MG63 (cell line): ENCODE results near the gene PTDSS2. TPM values are rescaled to one million over a fixed set of nuclear protein-coding genes. Genes with fewer than 3 reads are reported as not detected.

Experiments used
- DNase-seq: peaks from one replicate; pipeline ENCODE4 v3.0.0-alpha.2; 2020
- H3K27me3 ChIP-seq: fragments of 250-450 bp; sonication (Bioruptor Pico); 2 replicates; pipeline ENCODE4 v1.5.1; 2020; ENCODE audit warnings: mild to moderate bottlenecking, moderate library complexity
- H3K36me3 ChIP-seq: fragments of 250-450 bp; sonication (Bioruptor Pico); 2 replicates; pipeline ENCODE4 v1.5.1; 2020; ENCODE audit warnings: mild to moderate bottlenecking, moderate library complexity
- H3K4me3 ChIP-seq: fragments of 250-450 bp; sonication (Bioruptor Pico); 2 replicates; pipeline ENCODE4 v1.5.1; 2020; ENCODE audit warnings: mild to moderate bottlenecking, moderate library complexity
- H3K9me3 ChIP-seq: fragments of 250-450 bp; sonication (Bioruptor Pico); 2 replicates; pipeline ENCODE4 v1.5.1; 2020; ENCODE audit warnings: mild to moderate bottlenecking, moderate library complexity
- total RNA-seq: library from RNA; depleted of rRNA; stranded (reverse); fragments of >200 nt; shearing (Covaris generic); gene quantifications from 2 replicates; pipeline ENCODE4 v1.2.3, GENCODE V29; 2014; ENCODE audit warnings: low replicate concordance

Gene PTDSS2
- total RNA-seq, 1 experiment from 2014 or later: 43.3 TPM

GRCh38 chr11:488992-489391, 38.9 kb downstream of the PTDSS2 start:
- DNase-seq: no peak
- H3K27me3 ChIP-seq: no peaks in the 10 kb centered on the region
- no peaks in the 10 kb centered on the region for H3K9me3 ChIP-seq
- H3K36me3 ChIP-seq: peaks cover 17% of the 10 kb centered on the region
- H3K4me3 ChIP-seq: no peak overlapping the region

GRCh38 chr11:489610-490185, 39.6 kb downstream of the PTDSS2 start:
- Histone ChIP-seq H3K27me3 (no peaks in the 10 kb centered on the region), H3K4me3 (no peak overlapping the region), H3K36me3 (peaks cover 23% of the 10 kb centered on the region), H3K9me3 (no peaks in the 10 kb centered on the region)
- DNase-seq: no peak

GRCh38 chr11:490186-490929, 40.3 kb downstream of the PTDSS2 start:
- DNase-seq: no peak
- Histone ChIP-seq H3K4me3 (no peak overlapping the region), H3K27me3 (no peaks in the 10 kb centered on the region), H3K36me3 (peaks cover 29% of the 10 kb centered on the region), H3K9me3 (no peaks in the 10 kb centered on the region)

- DNase-seq: no peak
- H3K9me3 ChIP-seq: no peaks in the 10 kb centered on the region
- H3K36me3 ChIP-seq: peaks cover 35% of the 10 kb centered on the region
- no peaks in the 10 kb centered on the region for H3K27me3 ChIP-seq
- H3K4me3 ChIP-seq: no peak overlapping the region
These were observed 40.8 kb downstream of the PTDSS2 start for GRCh38 chr11:490930-491260.

- Histone ChIP-seq H3K27me3 (no peaks in the 10 kb centered on the region), H3K36me3 (peaks cover 39% of the 10 kb centered on the region), H3K9me3 (no peaks in the 10 kb centered on the region), H3K4me3 (no peak overlapping the region)
- no peak for DNase-seq
These were observed 41.3 kb downstream of the PTDSS2 start for GRCh38 chr11:491358-491757.

- H3K4me3 ChIP-seq: no peak overlapping the region
- DNase-seq: no peak
- no peaks in the 10 kb centered on the region for H3K9me3 ChIP-seq
- H3K27me3 ChIP-seq: no peaks in the 10 kb centered on the region
- peaks cover 50% of the 10 kb centered on the region for H3K36me3 ChIP-seq
These were observed 42.5 kb downstream of the PTDSS2 start for GRCh38 chr11:492427-493226.

GRCh38 chr11:494761-495536, 44.9 kb downstream of the PTDSS2 start:
- H3K4me3 ChIP-seq: no peak overlapping the region
- peaks cover 73% of the 10 kb centered on the region for H3K36me3 ChIP-seq
- H3K27me3 ChIP-seq: no peaks in the 10 kb centered on the region
- no peaks in the 10 kb centered on the region for H3K9me3 ChIP-seq
- no peak for DNase-seq

- DNase-seq: peak; percentile 45
- H3K9me3 ChIP-seq: no peaks in the 10 kb centered on the region
- H3K4me3 ChIP-seq: no peak overlapping the region
- H3K27me3 ChIP-seq: no peaks in the 10 kb centered on the region
- H3K36me3 ChIP-seq: peaks cover 79% of the 10 kb centered on the region
These were observed 45.5 kb downstream of the PTDSS2 start for GRCh38 chr11:495537-495931.

- Histone ChIP-seq H3K4me3 (no peak overlapping the region), H3K9me3 (no peaks in the 10 kb centered on the region), H3K27me3 (no peaks in the 10 kb centered on the region), H3K36me3 (peaks cover 90% of the 10 kb centered on the region)
- no peak for DNase-seq
These were observed 46.9 kb downstream of the PTDSS2 start for GRCh38 chr11:496834-497564.

- Histone ChIP-seq H3K4me3 (no peak overlapping the region), H3K36me3 (peaks cover 93% of the 10 kb centered on the region), H3K9me3 (no peaks in the 10 kb centered on the region), H3K27me3 (no peaks in the 10 kb centered on the region)
- DNase-seq: no peak
These were observed 47.7 kb downstream of the PTDSS2 start for GRCh38 chr11:497565-498296.

- no peaks in the 10 kb centered on the region for H3K27me3 ChIP-seq
- H3K4me3 ChIP-seq: no peak overlapping the region
- H3K9me3 ChIP-seq: no peaks in the 10 kb centered on the region
- H3K36me3 ChIP-seq: peaks cover 89% of the 10 kb centered on the region
- DNase-seq: no peak
These were observed 48.5 kb downstream of the PTDSS2 start for GRCh38 chr11:498297-499181.

GRCh38 chr11:499201-500076, 49.4 kb downstream of the PTDSS2 start:
- Histone ChIP-seq H3K4me3 (no peak overlapping the region), H3K36me3 (peaks cover 90% of the 10 kb centered on the region), H3K27me3 (no peaks in the 10 kb centered on the region), H3K9me3 (no peaks in the 10 kb centered on the region)
- no peak for DNase-seq

GRCh38 chr11:501001-501682, 51.1 kb downstream of the PTDSS2 start:
- Histone ChIP-seq H3K9me3 (no peaks in the 10 kb centered on the region), H3K27me3 (no peaks in the 10 kb centered on the region), H3K4me3 (no peak overlapping the region), H3K36me3 (peaks cover 85% of the 10 kb centered on the region)
- no peak for DNase-seq
